ENCODE data around the gene CDK5RAP3. TPM values are rescaled to one million over a fixed set of nuclear protein-coding genes. Genes with fewer than 3 reads are reported as not detected.

CDK5RAP3 gene
- total and polyA plus RNA-seq, 2 donors (not counting 3 experiments of a cell fraction or from before 2014, with no cell fraction given), result 109 to 139 TPM

DNA sequence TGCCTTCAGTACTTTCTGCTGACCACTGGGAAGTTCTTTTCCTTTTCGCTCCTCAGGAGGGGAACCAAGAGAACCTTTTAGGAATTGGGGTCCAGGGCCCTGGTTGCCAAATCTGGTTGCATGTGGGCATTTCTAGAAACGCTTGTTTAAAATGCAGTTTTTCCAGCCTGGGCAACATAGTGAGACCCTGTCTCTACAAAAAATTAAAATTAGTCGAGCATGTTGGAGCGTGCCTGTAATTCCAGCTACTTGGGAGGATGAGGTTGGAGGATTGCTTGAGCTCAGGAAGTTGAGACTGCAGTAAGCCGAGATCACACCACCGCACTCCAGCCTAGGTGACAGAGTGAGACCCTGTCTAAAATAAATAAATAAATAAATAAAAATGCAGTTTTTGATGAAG is 28.3 kb upstream of the CDK5RAP3 start:
- peak overlapping the region in 1 of 3 experiments; percentile 85 for H3K4me3 ChIP-seq (replicated peaks in 1 of 3; ENCODE audit: insufficient read depth in 1 of 3, low read depth in 1 of 3, low read length in 3 of 3)
- peaks cover 15% of the 10 kb centered on the region for H3K4me1 ChIP-seq (ENCODE audit: control insufficient read depth, extremely low read depth, insufficient read depth, low read length)
- no peak for DNase-seq (ENCODE audit: low read depth, low spot score)
- no peaks in the 10 kb centered on the region for H3K9me3 ChIP-seq (replicated peaks; ENCODE audit: control insufficient read depth, insufficient read depth, low read length)
- dilution Hi-C loops (cut with MboI; ENCODE audit: extremely low pct_ligation_motif_present, low sequenced_read_pairs) (no loop called here), intact Hi-C loops (cut with micrococcal nuclease) (no loop called here)
- BruUV-seq (replicated peaks), result no TSS peak
- H4K20me1 ChIP-seq (replicated peaks; ENCODE audit: control insufficient read depth, extremely low read depth, insufficient read depth, low read length), result no peaks in the 10 kb centered on the region
- POLR2A ChIA-PET, result no interaction called here
- H3K4me2 ChIP-seq (ENCODE audit: insufficient read depth, low read length), result peak overlapping the region; percentile 91
- H3K27me3 ChIP-seq (ENCODE audit: control insufficient read depth in 2 of 2, insufficient read depth in 2 of 2, low read length in 2 of 2), result no peaks in the 10 kb centered on the region
- FAIRE-seq, result peak; percentile 65
- H3K36me3 ChIP-seq (ENCODE audit: control insufficient read depth in 2 of 2, extremely low read depth in 1 of 2, insufficient read depth in 2 of 2, low read length in 2 of 2), result peaks cover 0 to 4% of the 10 kb centered on the region in 2 experiments
- no peak overlapping the region for H3K27ac ChIP-seq (ENCODE audit: insufficient read depth, low read depth, low read length)
- CTCF ChIA-PET, result interaction anchor here (0.8 to 1.1 kb wide), 4 partner anchors 11 to 132 kb away, joined by 3 read pairs; partner anchors contain the start of gene SCRN2
- TF ChIP-seq POLR2A (IDR thresholded peaks at IDR 0.05; ENCODE audit: low read depth, low read length) (no peak), MYC (IDR thresholded peaks at IDR 0.05; ENCODE audit: low read depth, low read length) (no peak), POLR2AphosphoS5 (IDR thresholded peaks at IDR 0.05; ENCODE audit: insufficient read depth, low read depth, low read length) (no peak), GATA2 (IDR thresholded peaks at IDR 0.05; ENCODE audit: insufficient read depth, insufficient read length, low read depth, low read length) (no peak), JUN (IDR thresholded peaks at IDR 0.05; ENCODE audit: borderline replicate concordance, insufficient read depth, insufficient read length, low read depth) (no peak), EZH2 (IDR thresholded peaks at IDR 0.05; ENCODE audit: borderline replicate concordance, low read depth, low read length, severe bottlenecking) (no peak), FOS (IDR thresholded peaks at IDR 0.05; ENCODE audit: borderline replicate concordance, insufficient read depth, low read length) (no peak)
- TF ChIP-seq, protein P1, sequence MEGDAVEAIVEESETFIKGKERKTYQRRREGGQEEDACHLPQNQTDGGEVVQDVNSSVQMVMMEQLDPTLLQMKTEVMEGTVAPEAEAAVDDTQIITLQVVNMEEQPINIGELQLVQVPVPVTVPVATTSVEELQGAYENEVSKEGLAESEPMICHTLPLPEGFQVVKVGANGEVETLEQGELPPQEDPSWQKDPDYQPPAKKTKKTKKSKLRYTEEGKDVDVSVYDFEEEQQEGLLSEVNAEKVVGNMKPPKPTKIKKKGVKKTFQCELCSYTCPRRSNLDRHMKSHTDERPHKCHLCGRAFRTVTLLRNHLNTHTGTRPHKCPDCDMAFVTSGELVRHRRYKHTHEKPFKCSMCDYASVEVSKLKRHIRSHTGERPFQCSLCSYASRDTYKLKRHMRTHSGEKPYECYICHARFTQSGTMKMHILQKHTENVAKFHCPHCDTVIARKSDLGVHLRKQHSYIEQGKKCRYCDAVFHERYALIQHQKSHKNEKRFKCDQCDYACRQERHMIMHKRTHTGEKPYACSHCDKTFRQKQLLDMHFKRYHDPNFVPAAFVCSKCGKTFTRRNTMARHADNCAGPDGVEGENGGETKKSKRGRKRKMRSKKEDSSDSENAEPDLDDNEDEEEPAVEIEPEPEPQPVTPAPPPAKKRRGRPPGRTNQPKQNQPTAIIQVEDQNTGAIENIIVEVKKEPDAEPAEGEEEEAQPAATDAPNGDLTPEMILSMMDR (IDR thresholded peaks at IDR 0.05; ENCODE audit: extremely low read depth in 1 of 2, insufficient read depth in 1 of 2, low read depth in 1 of 2, low read length in 2 of 2), result no peak
- TF ChIP-seq, protein P2, sequence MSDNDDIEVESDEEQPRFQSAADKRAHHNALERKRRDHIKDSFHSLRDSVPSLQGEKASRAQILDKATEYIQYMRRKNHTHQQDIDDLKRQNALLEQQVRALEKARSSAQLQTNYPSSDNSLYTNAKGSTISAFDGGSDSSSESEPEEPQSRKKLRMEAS (IDR thresholded peaks at IDR 0.05; ENCODE audit: insufficient read depth, insufficient read length), result no peak
- no peaks in the 10 kb centered on the region for H3K9me1 ChIP-seq (replicated peaks; ENCODE audit: control insufficient read depth, extremely low read depth, insufficient read depth, low read length)
- H2AFZ ChIP-seq (ENCODE audit: low read depth, low read length), result no peak overlapping the region
- H3K9ac ChIP-seq (replicated peaks; ENCODE audit: extremely low read depth, insufficient read depth, low read length), result no peak overlapping the region
- peaks cover 5% of the 10 kb centered on the region for H3K79me2 ChIP-seq (ENCODE audit: control insufficient read depth, insufficient read depth, low read length)
